ENCODE data around the gene GTF3C4. TPM values are rescaled to one million over a fixed set of nuclear protein-coding genes. Genes with fewer than 3 reads are reported as not detected.

GTF3C4 gene
- total and polyA plus RNA-seq, 2 of the 8 experiments (the other 6 are each of a cell fraction or from before 2014, with no cell fraction given): 6.8 to 39.2 TPM

GRCh38 chr9:132673355-132673754 lies 3.1 kb downstream of the GTF3C4 start:
- CTCF ChIA-PET (ENCODE audit: partially characterized antibody): interaction anchor here (1.3 to 3.5 kb wide), 5 partner anchors 18 to 176 kb away, joined by 3 to 12 read pairs (median 3); no protein-coding TSS in a partner anchor
- peaks cover 3 to 7% (median 6%) of the 10 kb centered on the region in 4 experiments for H3K36me3 ChIP-seq (ENCODE audit: control insufficient read depth in 2 of 4, insufficient read depth in 4 of 4, low read length in 3 of 4)
- H2BK20ac ChIP-seq (ENCODE audit: low read length): no peak overlapping the region
- no peak overlapping the region for H3K56ac ChIP-seq (replicated peaks; ENCODE audit: insufficient read length, low read depth, low read length)
- no peak overlapping the region for H3K9ac ChIP-seq (replicated peaks in 1 of 4; ENCODE audit: extremely low read depth in 1 of 4, low read depth in 3 of 4, low read length in 3 of 4)
- WGBS, 2 experiments (ENCODE audit: extremely low coverage in 1 of 2, insufficient coverage in 1 of 2, insufficient read length in 1 of 2, insufficient replicate concordance in 2 of 2, low coverage in 1 of 2, low lambda C conversion rate in 2 of 2, missing lambda C conversion rate in 1 of 2): 87% methylated on average over 6 of the region's 6 CpGs; no CpG with 5 or more reads in 1 of the 2 experiments
- no peak for TF ChIP-seq JUN (IDR thresholded peaks at IDR 0.05; ENCODE audit: low read depth, low read length)
- TF ChIP-seq CTCF (IDR thresholded peaks at IDR 0.05; ENCODE audit: control extremely low read depth in 1 of 3, insufficient read depth in 1 of 3, low read depth in 1 of 3, low read length in 3 of 3): peak in 1 of 3 experiments; percentile 11; a peak in 1 of 4 replicates
- TF ChIP-seq HDAC6 (IDR thresholded peaks at IDR 0.05; ENCODE audit: low read depth, low read length): no peak
- peak; percentile 61; the same call in 1 of the 2 replicates for TF ChIP-seq BACH1 (IDR thresholded peaks at IDR 0.05; ENCODE audit: low read length)
- peak; percentile 86 for TF ChIP-seq MAFK (IDR thresholded peaks at IDR 0.05; ENCODE audit: low read depth, low read length)
- TF ChIP-seq TEAD4 (IDR thresholded peaks at IDR 0.05; ENCODE audit: low read depth, low read length): 0 out of 2 replicates have a peak, but pooled peaks have one; percentile 42
- H3K9me3 ChIP-seq (ENCODE audit: insufficient read depth in 2 of 2, low read depth in 1 of 2, low read length in 1 of 2): no peaks in the 10 kb centered on the region
- peaks cover 9% of the 10 kb centered on the region for H3K23me2 ChIP-seq (ENCODE audit: low read depth, low read length)
- peaks cover 39 to 78% of the 10 kb centered on the region in 2 experiments for H3K79me2 ChIP-seq (ENCODE audit: control insufficient read depth in 1 of 2, insufficient read depth in 2 of 2, low read length in 2 of 2)
- POLR2A ChIA-PET (ENCODE audit: partially characterized antibody): interaction anchor here (0.7 to 1.5 kb wide), 7 partner anchors 10 to 382 kb away, joined by 3 to 4 read pairs (median 3); no protein-coding TSS in a partner anchor
- no peak overlapping the region for H3K4me2 ChIP-seq (ENCODE audit: insufficient read depth in 1 of 2, low read depth in 2 of 2, low read length in 2 of 2)
- H2BK5ac ChIP-seq (ENCODE audit: low read depth, low read length): no peak overlapping the region
- no peak overlapping the region for H3K14ac ChIP-seq (ENCODE audit: insufficient read length)
- H3K79me1 ChIP-seq (ENCODE audit: low read depth, low read length): peaks cover 8% of the 10 kb centered on the region
- H2BK120ac ChIP-seq (replicated peaks; ENCODE audit: low read depth, low read length): no peak overlapping the region
- no peak overlapping the region for H4K5ac ChIP-seq (ENCODE audit: insufficient read length, low read depth, low read length)
- no peak overlapping the region for H3K27ac ChIP-seq (ENCODE audit: low read depth, low read length)
- FAIRE-seq (no peak), DNase-seq (ENCODE audit: low read depth in 1 of 2, low spot score in 2 of 2) (no peak)
- no peak overlapping the region for H3K4me3 ChIP-seq (ENCODE audit: extremely low read depth in 1 of 4, insufficient read depth in 2 of 4, low read depth in 3 of 4, low read length in 4 of 4)
- H3K18ac ChIP-seq (ENCODE audit: extremely low read depth, low read length): no peak overlapping the region
- no peaks in the 10 kb centered on the region for H3K27me3 ChIP-seq (replicated peaks in 1 of 4; ENCODE audit: control insufficient read depth in 3 of 4, extremely low read depth in 1 of 4, insufficient read depth in 3 of 4, low read length in 3 of 4)
- H2BK12ac ChIP-seq (ENCODE audit: low read depth, low read length): no peak overlapping the region
- H2AK5ac ChIP-seq (ENCODE audit: low read depth, low read length): no peak overlapping the region
- H4K8ac ChIP-seq (ENCODE audit: extremely low read depth, insufficient read depth, low read length): no peak overlapping the region
- no peak overlapping the region for H4K91ac ChIP-seq (replicated peaks; ENCODE audit: insufficient read length, low read length)
- H3K23ac ChIP-seq (ENCODE audit: insufficient read length): no peak overlapping the region
- H3K4me1 ChIP-seq (replicated peaks in 1 of 4; ENCODE audit: control insufficient read depth in 3 of 4, insufficient read depth in 4 of 4, low read length in 3 of 4): peaks cover 0 to 7% (median 4%) of the 10 kb centered on the region in 4 experiments; a peak in 5 of 7 replicates
- no peak overlapping the region for H2BK15ac ChIP-seq (ENCODE audit: low read length)
- H3K4ac ChIP-seq (replicated peaks; ENCODE audit: insufficient read length, low read depth, low read length): no peak overlapping the region
- H4K20me1 ChIP-seq (replicated peaks in 1 of 2; ENCODE audit: control insufficient read depth in 1 of 2, insufficient read depth in 2 of 2, low read length in 2 of 2): peaks cover 18 to 24% of the 10 kb centered on the region in 2 experiments
- H2AFZ ChIP-seq (ENCODE audit: low read length): no peak overlapping the region

All from H1 (cell line).